CD4-positive, alpha-beta T cell treated with Interferon alpha-2 for 1 hour (primary cell): Measurements from ENCODE around the gene ZNF668.
"Not testable (repeated sequence)": the region's sequence is repeated elsewhere in the genome, so short reads cannot be mapped to it uniquely, and the experiment has no call there.

Experiments
- DNase-seq, 2 donors: peaks; one replicate each; pipeline ENCODE4 v3.0.0-alpha.2; 2020 to 2022

The ZNF668 gene

GRCh38 chr16:31050280-31051030 is 23.6 kb downstream of the ZNF668 start:
- DNase-seq = no peak

GRCh38 chr16:31043898-31044481 is 30.1 kb downstream of the ZNF668 start:
- DNase-seq = no peak

DNA sequence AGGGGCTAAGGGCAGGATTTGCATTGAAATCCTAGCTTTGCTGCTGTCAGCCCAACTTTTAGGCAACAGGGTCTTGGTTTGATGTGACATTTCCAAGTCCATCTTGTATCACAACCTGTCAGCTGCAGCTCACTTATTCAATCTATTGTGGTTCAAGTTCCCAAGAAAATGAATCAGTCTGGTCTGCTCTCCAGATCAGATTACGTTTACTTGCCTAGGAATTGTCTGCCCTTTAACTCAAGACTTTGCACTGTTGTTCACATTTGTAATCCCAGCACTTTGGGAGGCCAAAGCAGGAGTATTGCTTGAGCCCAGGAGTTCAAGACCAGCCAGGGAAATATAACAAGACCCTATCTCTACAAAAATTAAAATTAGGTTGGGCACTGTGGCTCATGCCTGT is 30.7 kb downstream of the ZNF668 start:
- DNase-seq = no peak

DNA sequence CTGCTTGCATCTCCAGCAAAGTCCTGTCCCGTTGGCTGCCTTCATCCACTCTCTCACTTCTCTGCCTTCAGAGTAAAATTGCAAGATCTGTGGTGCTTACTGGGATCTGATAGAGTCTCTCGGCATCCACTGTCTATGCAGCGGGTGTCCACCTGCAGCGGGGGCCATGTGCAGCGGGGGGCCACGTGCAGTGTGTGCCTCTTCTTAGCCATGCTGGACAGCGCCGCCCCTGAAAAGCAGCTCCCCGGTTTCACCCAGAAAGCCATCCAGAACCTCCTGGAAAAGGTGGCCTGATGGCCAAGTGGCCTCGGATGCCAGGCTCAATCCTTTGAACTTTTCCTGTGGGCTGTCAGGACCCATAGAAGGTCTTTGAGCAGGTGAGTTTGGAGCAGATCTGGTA is 31.2 kb downstream of the ZNF668 start:
- DNase-seq = no peak

DNA sequence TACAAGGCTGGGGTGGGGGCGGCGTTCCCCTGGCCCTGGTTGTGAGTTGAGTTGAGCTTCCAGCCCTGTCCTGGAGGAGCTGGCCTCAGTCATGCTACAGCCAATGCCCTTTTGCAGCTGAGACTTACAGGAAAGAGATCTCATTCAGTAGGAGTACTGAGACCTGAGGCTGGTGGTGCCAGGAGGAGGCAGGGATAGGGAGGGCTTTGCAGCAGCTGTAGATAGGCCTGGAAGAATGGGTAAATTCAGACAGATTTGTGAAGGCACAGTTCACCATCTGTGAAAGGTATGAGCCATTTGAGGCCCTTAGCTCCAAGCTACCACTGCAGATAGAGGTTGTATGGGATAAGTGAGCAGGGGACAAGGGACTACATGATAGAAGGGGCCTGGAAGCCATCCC is 35.0 kb downstream of the ZNF668 start:
- no peak for DNase-seq

DNA sequence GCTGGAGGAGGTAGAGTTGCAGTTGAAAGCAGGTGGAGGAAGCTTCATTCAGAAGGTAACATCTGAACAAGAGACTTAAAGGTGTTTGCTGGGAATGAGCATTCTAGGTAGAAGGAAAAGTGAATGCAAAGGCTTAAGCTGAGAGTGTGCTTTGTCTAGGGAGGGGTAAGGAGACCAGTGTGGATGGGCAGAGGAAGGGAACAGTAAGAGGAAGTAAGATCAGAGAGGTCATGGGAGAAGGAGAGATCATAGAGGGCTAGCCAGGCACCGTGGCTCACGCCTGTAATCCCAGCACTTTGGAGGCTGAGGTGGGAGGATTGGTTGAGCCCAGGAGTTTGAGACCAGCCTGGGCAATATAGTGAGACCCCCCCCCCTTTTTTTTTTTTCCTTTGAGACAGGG is 37.3 kb downstream of the ZNF668 start:
- DNase-seq = no peak

DNA sequence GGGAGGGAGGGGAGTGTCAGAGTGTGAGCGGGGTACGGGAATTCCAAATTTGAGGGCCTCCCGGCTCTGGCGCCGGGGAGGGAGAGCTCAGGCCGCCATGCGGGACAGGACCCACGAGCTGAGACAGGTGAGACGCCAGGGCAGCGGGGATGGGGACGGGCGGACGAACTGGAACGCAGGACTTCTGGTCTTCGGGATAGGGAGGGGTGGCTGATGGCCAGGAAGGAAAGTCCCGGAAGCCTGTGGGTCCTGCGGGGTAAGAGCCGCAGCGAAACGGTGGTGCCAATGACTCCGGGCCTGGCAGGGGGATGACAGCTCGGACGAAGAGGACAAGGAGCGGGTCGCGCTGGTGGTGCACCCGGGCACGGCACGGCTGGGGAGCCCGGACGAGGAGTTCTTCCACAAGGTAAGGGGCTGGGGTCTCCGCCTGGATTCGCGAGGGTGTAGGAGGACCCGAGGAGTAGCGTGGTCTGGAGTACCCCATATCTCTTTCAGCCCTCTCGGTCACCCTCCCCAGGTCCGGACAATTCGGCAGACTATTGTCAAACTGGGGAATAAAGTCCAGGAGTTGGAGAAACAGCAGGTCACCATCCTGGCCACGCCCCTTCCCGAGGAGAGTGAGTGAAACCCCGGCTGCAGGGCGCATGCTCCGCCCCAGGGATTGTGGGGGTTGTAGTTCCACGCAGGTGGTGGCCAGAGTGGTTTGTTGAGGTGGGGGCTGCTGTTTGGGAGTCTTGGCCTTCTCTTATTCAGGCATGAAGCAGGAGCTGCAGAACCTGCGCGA is 40.1 kb downstream of the ZNF668 start:
- peak; percentile 87 for DNase-seq

GRCh38 chr16:31032736-31033708 is 41.0 kb downstream of the ZNF668 start, which contains the start of gene STX4:
Gene STX4, plus strand, starts transcription at chr16:31033558. Its CDS starts 248 bp downstream, at chr16:31033806.
- DNase-seq = peak; percentile 99

DNA sequence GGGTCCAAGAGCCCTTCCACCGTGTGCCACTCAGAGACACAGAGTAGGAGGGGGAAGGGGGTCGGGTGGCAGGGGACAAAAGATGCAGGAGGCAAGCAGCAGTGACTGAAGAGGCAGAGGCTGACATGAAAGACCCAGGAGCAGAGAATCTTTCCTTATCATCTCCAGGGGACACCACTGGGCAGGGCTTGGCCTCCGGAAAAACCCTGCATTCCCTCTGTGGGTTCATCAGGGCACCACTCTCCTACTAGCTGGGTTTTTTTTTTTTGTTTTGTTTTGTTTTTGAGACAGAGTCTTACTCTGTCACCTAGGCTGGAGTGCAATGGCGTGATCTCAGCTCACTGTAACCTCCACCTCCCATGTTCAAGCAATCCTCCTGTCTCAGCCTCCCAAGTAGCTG is 42.8 kb downstream of the ZNF668 start:
- DNase-seq = no peak

GRCh38 chr16:31029272-31029671 is 44.8 kb downstream of the ZNF668 start:
- no peak for DNase-seq

DNA sequence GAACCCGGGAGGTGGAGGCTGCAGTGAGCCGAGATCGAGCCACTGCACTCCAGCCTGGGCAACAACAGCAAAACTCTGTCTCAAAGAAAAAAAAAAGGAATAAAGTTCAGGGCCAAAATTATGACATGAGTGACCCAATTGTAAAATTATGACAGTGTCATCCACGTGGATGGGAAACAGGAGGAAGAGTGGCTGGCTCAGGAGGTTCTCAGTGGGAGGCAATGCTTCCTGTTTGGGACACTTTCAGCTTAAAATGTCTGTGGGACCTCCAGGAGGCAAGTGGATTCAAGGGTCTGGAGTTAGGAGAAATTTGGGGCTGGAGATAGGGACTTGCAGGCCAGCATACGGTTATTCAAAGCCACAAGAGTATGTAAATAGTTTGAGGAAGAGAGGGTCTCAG is 48.7 kb downstream of the ZNF668 start:
- DNase-seq = no peak

GRCh38 chr16:31023627-31024226 is 50.3 kb downstream of the ZNF668 start:
- no peak for DNase-seq

DNA sequence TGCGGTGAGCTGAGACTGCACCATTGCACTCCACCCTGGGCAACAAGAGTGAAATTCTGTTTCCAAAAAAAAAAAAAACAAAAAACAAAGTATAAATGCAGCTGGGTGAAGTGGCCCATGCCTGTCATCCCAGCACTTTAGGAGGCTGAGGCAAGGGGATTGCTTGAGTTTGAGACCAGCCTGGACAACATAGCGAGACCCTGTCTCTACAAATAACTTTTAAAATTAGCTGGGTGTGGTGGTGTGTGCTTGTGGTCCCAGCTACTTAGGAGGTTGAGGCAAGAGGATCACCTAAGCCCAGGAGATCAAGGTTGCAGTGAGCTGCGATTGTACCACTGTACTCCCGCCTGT is 50.8 kb downstream of the ZNF668 start:
- no peak for DNase-seq

- DNase-seq = no peak
Observed at GRCh38 chr16:31022544-31023251, 51.3 kb downstream of the ZNF668 start.

DNA sequence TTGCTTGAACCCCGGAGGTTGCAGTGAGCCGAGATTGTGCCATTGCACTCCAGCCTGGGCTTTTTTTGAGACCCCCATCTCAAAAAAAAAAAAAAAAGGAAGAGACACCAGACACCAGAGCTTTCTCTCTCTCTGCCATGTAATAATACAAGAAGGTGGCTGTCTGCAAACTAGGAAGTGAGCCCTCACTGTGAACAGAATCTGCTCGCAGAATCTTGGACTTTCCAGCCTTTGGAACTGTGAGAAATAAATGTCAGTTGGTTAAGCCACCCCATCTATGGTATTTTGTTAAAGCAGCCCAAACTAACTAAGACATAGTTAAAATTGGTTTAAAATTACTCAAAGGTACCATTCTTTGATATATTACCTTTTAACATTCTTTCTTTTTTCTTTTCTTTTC is 53.5 kb downstream of the ZNF668 start:
- no peak for DNase-seq

DNA sequence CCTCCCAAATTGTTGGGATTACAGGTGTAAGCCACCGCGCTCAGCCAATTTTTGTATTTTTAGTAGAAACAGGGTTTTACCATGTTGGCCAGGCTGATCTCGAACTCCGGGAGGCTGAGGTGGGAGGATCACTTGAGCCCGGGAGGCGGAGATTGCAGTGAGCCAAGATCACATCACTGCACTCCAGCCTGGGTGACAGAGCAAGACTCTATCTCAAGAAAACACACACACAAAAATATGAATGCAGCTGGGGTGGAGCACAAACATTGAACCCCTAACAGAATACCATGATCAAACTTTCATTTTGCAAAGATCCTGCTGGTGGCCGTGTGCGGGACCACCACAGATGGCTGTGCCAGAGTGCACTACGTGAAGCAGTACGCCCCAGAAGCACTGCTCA is 56.3 kb downstream of the ZNF668 start:
- DNase-seq = not testable (repeated sequence)

GRCh38 chr16:31016018-31016417 is 58.0 kb downstream of the ZNF668 start:
- DNase-seq = no peak

DNA sequence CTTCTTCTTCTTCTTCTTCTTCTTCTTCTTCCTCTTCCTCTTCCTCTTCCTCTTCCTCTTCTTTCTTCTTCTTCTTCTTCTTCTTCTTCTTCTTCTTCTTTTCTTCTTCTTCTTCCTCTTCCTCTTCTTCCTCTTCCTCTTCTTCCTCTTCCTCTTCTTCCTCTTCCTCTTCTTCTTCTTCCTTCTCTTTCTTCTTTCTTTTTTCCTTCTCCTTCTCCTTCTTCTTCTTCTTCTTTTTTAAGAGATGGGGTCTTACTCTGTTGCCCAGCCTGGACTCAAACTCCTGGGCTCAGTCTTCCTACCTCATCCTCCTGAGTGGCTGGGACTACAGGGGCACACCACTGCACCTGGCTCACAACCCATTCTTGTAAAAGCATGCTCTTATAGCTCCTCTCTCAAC is 60.7 kb downstream of the ZNF668 start:
- not testable (repeated sequence) for DNase-seq

DNA sequence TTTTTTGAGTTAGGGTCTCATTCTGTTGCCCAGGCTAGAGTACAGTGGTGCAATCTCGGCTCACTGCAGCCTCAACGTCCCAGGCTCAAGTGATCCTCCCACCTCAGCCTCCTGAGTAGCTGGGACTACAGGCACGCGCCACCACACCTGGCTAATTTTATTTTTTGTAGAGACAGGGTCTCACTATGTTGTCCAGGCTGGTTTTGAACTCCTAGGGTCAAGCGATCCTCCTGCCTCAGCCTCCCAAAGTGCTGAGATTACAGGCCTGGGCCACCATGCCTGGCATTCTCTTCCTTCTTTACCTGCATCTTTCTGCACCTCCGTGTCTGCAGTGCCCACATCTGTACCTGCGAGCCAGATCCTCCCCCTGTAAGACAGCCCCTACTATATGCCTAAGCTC is 62.2 kb downstream of the ZNF668 start:
- DNase-seq = not testable (repeated sequence)
